Astrocyte of the spinal cord (primary cell): Measurements from ENCODE around the gene NEURL1B.

ENCODE experiments used
- DNase-seq: peaks from one replicate; pipeline ENCODE4 v3.0.0; 2011; ENCODE audit warnings: low read depth, low spot score
- H3K4me3 ChIP-seq: 2 replicates; pipeline ENCODE4 v1.5.1; 2011; ENCODE audit warnings: low read depth, mild to moderate bottlenecking, low read length, moderate library complexity
- CTCF ChIP-seq: IDR thresholded peaks from 2 replicates; pipeline ENCODE4 v1.5.1; 2012; ENCODE audit warnings: low read depth, mild to moderate bottlenecking, low read length, inconsistent platforms
- in situ Hi-C: cut with HindIII; loops from 2 replicates; pipeline ENCODE4 v1.10.0; 2017; ENCODE audit warnings: low sequenced_read_pairs

NEURL1B gene

GRCh38 chr5:172692451-172692850 lies 51.4 kb downstream of the NEURL1B start:
- TF ChIP-seq CTCF: no peak
- DNase-seq: no peak
- in situ Hi-C loops: no loop called here
- no peak overlapping the region for H3K4me3 ChIP-seq

- DNase-seq: no peak
- H3K4me3 ChIP-seq: no peak overlapping the region
- in situ Hi-C loops: no loop called here
- TF ChIP-seq CTCF: no peak
Measured at GRCh38 chr5:172692981-172693380, 51.9 kb downstream of the NEURL1B start.

- no peak for TF ChIP-seq CTCF
- H3K4me3 ChIP-seq: no peak overlapping the region
- in situ Hi-C loops: no loop called here
- DNase-seq: no peak
Measured at GRCh38 chr5:172694061-172694460, 53.0 kb downstream of the NEURL1B start.

- DNase-seq: no peak
- in situ Hi-C loops: no loop called here
- no peak overlapping the region for H3K4me3 ChIP-seq
- TF ChIP-seq CTCF: no peak
Measured at GRCh38 chr5:172694541-172694940, 53.5 kb downstream of the NEURL1B start.

- in situ Hi-C loops: no loop called here
- no peak for TF ChIP-seq CTCF
- H3K4me3 ChIP-seq: no peak overlapping the region
- no peak for DNase-seq
Measured at GRCh38 chr5:172695232-172696054, 54.4 kb downstream of the NEURL1B start.

- no peak overlapping the region for H3K4me3 ChIP-seq
- in situ Hi-C loops: no loop called here
- no peak for DNase-seq
- TF ChIP-seq CTCF: no peak
Measured at GRCh38 chr5:172696171-172696849, 55.2 kb downstream of the NEURL1B start.
